Aorta (tissue), 5 donors: ENCODE results near the gene XPC. TPM values are rescaled to one million over a fixed set of nuclear protein-coding genes. Genes with fewer than 3 reads are reported as not detected.

Source experiments
- ATAC-seq: fragments of 200-7000 bp; cut with Tn5 transposase; one replicate; pipeline ENCODE4 v1.9.1; 2022; ENCODE audit warnings: moderate library complexity; ENCODE audit not compliant: low FRiP score
- DNase-seq, 2 donors: peaks; one replicate each; pipeline ENCODE4 v3.0.0-alpha.2; 2020
- H3K27ac ChIP-seq, 2 donors: one replicate each; pipeline ENCODE4 v1.5.1; 2013; ENCODE audit warnings: low read length in 2 of 2, mild to moderate bottlenecking in 2 of 2, moderate library complexity in 2 of 2, control low read depth in 1 of 2, inconsistent platforms in 1 of 2, low read depth in 1 of 2
- H3K27me3 ChIP-seq, 2 donors: one replicate each; pipeline ENCODE4 v1.6.1; 2013; ENCODE audit warnings: control low read depth in 1 of 2, low read length in 1 of 2, mild to moderate bottlenecking in 1 of 2, moderate library complexity in 1 of 2; ENCODE audit not compliant: insufficient read depth in 2 of 2, control insufficient read depth in 1 of 2
- H3K36me3 ChIP-seq, 2 donors: one replicate each; pipeline ENCODE4 v1.6.1; 2013; ENCODE audit warnings: control low read depth in 1 of 2, low read length in 1 of 2, mild to moderate bottlenecking in 1 of 2; ENCODE audit not compliant: insufficient read depth in 2 of 2, control insufficient read depth in 1 of 2
- H3K4me1 ChIP-seq, 2 donors: one replicate each; pipeline ENCODE4 v1.6.1; 2013; ENCODE audit warnings: low read length in 2 of 2, control low read depth in 1 of 2, mild to moderate bottlenecking in 1 of 2, moderate library complexity in 1 of 2; ENCODE audit not compliant: insufficient read depth in 2 of 2, control insufficient read depth in 1 of 2
- H3K4me3 ChIP-seq, 2 donors: one replicate each; pipeline ENCODE4 v1.5.1; 2013; ENCODE audit warnings: low read length in 2 of 2, control low read depth in 1 of 2, mild to moderate bottlenecking in 1 of 2
- H3K9me3 ChIP-seq: one replicate; pipeline ENCODE4 v1.6.1; 2013; ENCODE audit warnings: mild to moderate bottlenecking, low read length; ENCODE audit not compliant: control insufficient read depth
- WGBS, 2 donors: extraction: QIAGEN DNeasy Blood & Tissue Kit; methylation state at CpG; one replicate each; pipeline ENCODE4 v1.1.7; 2013; 5-methylcytosine and 5-hydroxymethylcytosine counted together
- intact Hi-C, 2 donors: fragments of 100-400 bp; cut with DNase I; formaldehyde crosslinking; loops; one replicate each; pipeline versions ENCODE4 v1.14.2 to v1.15.0; 2022
- polyA plus RNA-seq, 2 donors: library from polyadenylated mRNA; stranded (reverse); fragments of 200-250 nt; gene quantifications; one replicate each; pipeline ENCODE4 v1.2.3, GENCODE V29; 2013
- total RNA-seq, 2 donors: library from RNA; stranded (reverse); fragmentation: NEBNext Ultra II Directional; extraction: Animal tissue kit (Norgen Biotek cat#: 25700); gene quantifications; one replicate each; pipeline ENCODE4 v1.2.1, GENCODE V29; 2021
- donor health status: healthy with polysubstance abuse.
- donor health status: Bipolar disorder and iron deficiency.
- donor health status: DM: no; HTN: no; CAD: no.
- donor health status: DM: no; HTN: no; CAD: no.
- donor health status: DM: yes; HTN: yes; CAD: no.

Gene XPC
- total and polyA plus RNA-seq, 4 donors = 14.3 to 37.1 (median 33.2) TPM

- DNase-seq (peak in 1 of 2 donors; percentile 51), ATAC-seq (no peak)
- WGBS, 2 donors = 74 to 78% methylated on average over 5 of the region's 5 CpGs
- Histone ChIP-seq H3K27ac (peak overlapping the region in 1 of 2 donors; percentile 2), H3K36me3 (peaks cover 0 to 4% of the 10 kb centered on the region in 2 donors), H3K9me3 (no peaks in the 10 kb centered on the region), H3K27me3 (no peaks in the 10 kb centered on the region), H3K4me1 (peaks cover 3% of the 10 kb centered on the region in 2 donors), H3K4me3 (no peak overlapping the region)
- intact Hi-C loops = loop anchor here (5.0 to 10.0 kb wide), 2 partner anchors 38 to 265 kb away; partner anchors contain the start of genes LSM3 (in 1 of the 2), SLC6A6 (in 1 of the 2) and XPC (in 1 of the 2)
Observed at GRCh38 chr3:14139771-14140170, 38.6 kb downstream of the XPC start.

- intact Hi-C loops = no loop called here
- 80 to 89% methylated on average over 14 of the region's 14 CpGs for WGBS, 2 donors
- H3K9me3 ChIP-seq = no peaks in the 10 kb centered on the region
- peaks cover 3% of the 10 kb centered on the region in 2 donors for H3K4me1 ChIP-seq
- H3K27ac ChIP-seq = peak overlapping the region in 1 of 2 donors; percentile 2
- no peak overlapping the region for H3K4me3 ChIP-seq
- H3K27me3 ChIP-seq = no peaks in the 10 kb centered on the region
- H3K36me3 ChIP-seq = peaks cover 0 to 4% of the 10 kb centered on the region in 2 donors
- ATAC-seq (no peak), DNase-seq (no peak)
Observed at GRCh38 chr3:14138878-14139655, 39.3 kb downstream of the XPC start.

- 91% methylated on average over 16 of the region's 16 CpGs for WGBS, 2 donors
- ATAC-seq (no peak), DNase-seq (no peak)
- Histone ChIP-seq H3K27me3 (no peaks in the 10 kb centered on the region), H3K4me3 (no peak overlapping the region), H3K4me1 (peaks cover 3% of the 10 kb centered on the region in 2 donors), H3K27ac (peak overlapping the region in 1 of 2 donors; percentile 28), H3K36me3 (peaks cover 4% of the 10 kb centered on the region in 2 donors), H3K9me3 (no peaks in the 10 kb centered on the region)
- intact Hi-C loops = no loop called here
Observed at GRCh38 chr3:14138109-14138877, 40.1 kb downstream of the XPC start.

- H3K4me1 ChIP-seq = peaks cover 0 to 3% of the 10 kb centered on the region in 2 donors
- intact Hi-C loops = no loop called here
- H3K27ac ChIP-seq = peak overlapping the region in 1 of 2 donors; percentile 80
- peaks cover 4 to 6% of the 10 kb centered on the region in 2 donors for H3K36me3 ChIP-seq
- no peak for ATAC-seq
- 0 to 8% methylated on average over 2 to 3 of the region's 3 CpGs for WGBS, 2 donors
- no peaks in the 10 kb centered on the region for H3K9me3 ChIP-seq
- DNase-seq = no peak
- H3K4me3 ChIP-seq = no peak overlapping the region
- no peaks in the 10 kb centered on the region for H3K27me3 ChIP-seq
Observed at GRCh38 chr3:14137445-14137844, 41.0 kb downstream of the XPC start.

- H3K36me3 ChIP-seq = peaks cover 6 to 8% of the 10 kb centered on the region in 2 donors
- ATAC-seq = peak; percentile 75
- no peak overlapping the region for H3K4me3 ChIP-seq
- H3K27ac ChIP-seq = peak overlapping the region in 1 of 2 donors; percentile 80
- DNase-seq = peak; percentile 84 to 86
- H3K4me1 ChIP-seq = peaks cover 0 to 3% of the 10 kb centered on the region in 2 donors
- H3K9me3 ChIP-seq = no peaks in the 10 kb centered on the region
- no peaks in the 10 kb centered on the region for H3K27me3 ChIP-seq
- WGBS, 2 donors = 6 to 14% methylated on average over 3 of the region's 3 CpGs
- intact Hi-C loops = no loop called here
Observed at GRCh38 chr3:14137004-14137403, 41.4 kb downstream of the XPC start.

GRCh38 chr3:14135581-14135980, 42.8 kb downstream of the XPC start:
- ATAC-seq (no peak), DNase-seq (no peak)
- H3K27ac ChIP-seq = no peak overlapping the region
- no peaks in the 10 kb centered on the region for H3K27me3 ChIP-seq
- peaks cover 0 to 3% of the 10 kb centered on the region in 2 donors for H3K4me1 ChIP-seq
- intact Hi-C loops = no loop called here
- no peak overlapping the region for H3K4me3 ChIP-seq
- 87 to 88% methylated on average over 11 of the region's 11 CpGs for WGBS, 2 donors
- H3K36me3 ChIP-seq = peaks cover 6 to 16% of the 10 kb centered on the region in 2 donors
- no peaks in the 10 kb centered on the region for H3K9me3 ChIP-seq

GRCh38 chr3:14134291-14134690, 44.1 kb downstream of the XPC start:
- H3K4me1 ChIP-seq = peaks cover 0 to 3% of the 10 kb centered on the region in 2 donors
- no peaks in the 10 kb centered on the region for H3K9me3 ChIP-seq
- DNase-seq (no peak), ATAC-seq (no peak)
- WGBS, 2 donors = 89 to 97% methylated on average over 6 of the region's 6 CpGs
- intact Hi-C loops = no loop called here
- H3K36me3 ChIP-seq = peaks cover 9 to 18% of the 10 kb centered on the region in 2 donors
- H3K27me3 ChIP-seq = no peaks in the 10 kb centered on the region
- H3K4me3 ChIP-seq = no peak overlapping the region
- no peak overlapping the region for H3K27ac ChIP-seq

- peaks cover 0 to 3% of the 10 kb centered on the region in 2 donors for H3K4me1 ChIP-seq
- intact Hi-C loops = no loop called here
- no peak overlapping the region for H3K4me3 ChIP-seq
- DNase-seq (no peak), ATAC-seq (no peak)
- no peaks in the 10 kb centered on the region for H3K27me3 ChIP-seq
- H3K36me3 ChIP-seq = peaks cover 9 to 18% of the 10 kb centered on the region in 2 donors
- H3K9me3 ChIP-seq = no peaks in the 10 kb centered on the region
- 96% methylated on average over 5 of the region's 5 CpGs for WGBS, 2 donors
- no peak overlapping the region for H3K27ac ChIP-seq
Observed at GRCh38 chr3:14133876-14134275, 44.5 kb downstream of the XPC start.
